K562 (cell line): ENCODE results near the gene MAP1A. TPM values are rescaled to one million over a fixed set of nuclear protein-coding genes. Genes with fewer than 3 reads are reported as not detected.
A peak's percentile ranks its signal among the peaks of the same experiment; 100 is the strongest.

ENCODE experiments used
- ATAC-seq: fragments of 200-7000 bp; cut with Tn5 transposase; 3 replicates; pipeline ENCODE4 v1.9.1; 2020; ENCODE audit warnings: moderate library complexity
- BruUV-seq: library from RNA; stranded (reverse); fragments of 400-500 nt; replicated peaks from 2 replicates; lab custom pipeline; 2021; lab: Mats Ljungman, UMichigan
- CTCF ChIA-PET: fragments of 300-600 bp; formaldehyde crosslinking; extraction: SDS; loops from one replicate; lab custom pipeline; 2021; ENCODE audit warnings: low intra/inter-chr PET ratio; lab: Yijun Ruan, JAX
- POLR2A ChIA-PET: fragments of 300-600, 350-650 bp; sonication (Branson Sonifier 250); formaldehyde crosslinking; extraction: SDS; loops from one replicate; lab custom pipeline; 2021; ENCODE audit warnings: antibody characterized with exemption, inconsistent platforms; lab: Yijun Ruan, JAX
- DNase-seq, 4 experiments: peaks; one replicate each; pipeline versions ENCODE4 v3.0.0 to v3.0.0-alpha.2; 2011 to 2018; ENCODE audit warnings: low spot score in 3 of 4, mixed read lengths in 3 of 4; ENCODE audit errors: extremely low read depth in 1 of 4
- FAIRE-seq: peaks from 2 replicates; lab custom pipeline; 2011; peaks lifted over from hg19 to GRCh38; lab: Jason Lieb, UNC
- H2AFZ ChIP-seq: 2 replicates; pipeline ENCODE4 v1.6.0; 2011; ENCODE audit warnings: low read depth, low read length, control low read depth, inconsistent platforms
- H3K27ac ChIP-seq: fragments of 200-600 bp; 3 replicates; pipeline ENCODE4 v1.8.0; 2011; ENCODE audit warnings: low read depth, mild to moderate bottlenecking, control low read depth, inconsistent platforms, low read length, moderate library complexity, mixed read lengths; ENCODE audit errors: extremely low read depth
- H3K27me3 ChIP-seq, 2 experiments: fragments of 300-600 bp in 1 of 2; 2 replicates in 1 of 2; 3 replicates in 1 of 2; pipeline versions ENCODE4 v1.6.0 to v1.8.0; 2011; ENCODE audit warnings: inconsistent platforms in 2 of 2, low read length in 2 of 2, mild to moderate bottlenecking in 1 of 2, mixed read lengths in 1 of 2, moderate library complexity in 1 of 2; ENCODE audit not compliant: control insufficient read depth in 2 of 2, insufficient read depth in 2 of 2
- H3K36me3 ChIP-seq: fragments of 300-600 bp; 3 replicates; pipeline ENCODE4 v1.8.0; 2011; ENCODE audit warnings: mild to moderate bottlenecking, low read length, inconsistent platforms; ENCODE audit not compliant: control insufficient read depth, insufficient read depth
- H3K4me1 ChIP-seq, 2 experiments: fragments of 200-600 bp in 1 of 2; replicated peaks in 1 of 2; 2 replicates in 1 of 2; 3 replicates in 1 of 2; pipeline versions ENCODE4 v1.5.1 to v1.8.0; 2011; ENCODE audit warnings: inconsistent platforms in 2 of 2, low read length in 2 of 2, mild to moderate bottlenecking in 1 of 2, mixed read lengths in 1 of 2, moderate library complexity in 1 of 2; ENCODE audit not compliant: control insufficient read depth in 2 of 2, insufficient read depth in 2 of 2
- H3K4me2 ChIP-seq: 2 replicates; pipeline ENCODE4 v1.6.1; 2011; ENCODE audit warnings: low read length, control low read depth, inconsistent platforms, mixed read lengths; ENCODE audit not compliant: insufficient read depth
- H3K4me3 ChIP-seq: fragments of 200-600 bp; sonication (generic), shearing (Covaris generic); 2 replicates; pipeline ENCODE4 v1.5.1; 2016; ENCODE audit warnings: control low read depth, inconsistent platforms
- H3K79me2 ChIP-seq: fragments of 200-600 bp; 3 replicates; pipeline ENCODE4 v1.8.0; 2011; ENCODE audit warnings: low read length, inconsistent platforms; ENCODE audit not compliant: control insufficient read depth, insufficient read depth
- H3K9ac ChIP-seq, 2 experiments: 2 replicates each; pipeline versions ENCODE4 v1.6.0 to v1.6.1; 2011; ENCODE audit warnings: low read depth in 2 of 2, low read length in 2 of 2, control low read depth in 1 of 2, inconsistent platforms in 1 of 2, mild to moderate bottlenecking in 1 of 2, mixed read lengths in 1 of 2; ENCODE audit not compliant: insufficient read depth in 1 of 2
- H3K9me1 ChIP-seq: one replicate; pipeline ENCODE4 v1.6.0; 2011; ENCODE audit warnings: inconsistent platforms, mild to moderate bottlenecking, low read length, moderate library complexity; ENCODE audit not compliant: control insufficient read depth, insufficient read depth
- H3K9me3 ChIP-seq: replicated peaks from 2 replicates; pipeline ENCODE4 v1.5.1; 2011; ENCODE audit warnings: low read depth, low read length, inconsistent platforms; ENCODE audit not compliant: control insufficient read depth, insufficient read depth
- H4K20me1 ChIP-seq: replicated peaks from 2 replicates; pipeline ENCODE4 v1.6.1; 2011; ENCODE audit warnings: low read length, inconsistent platforms, mixed read lengths; ENCODE audit not compliant: control insufficient read depth, insufficient read depth
- BCLAF1 ChIP-seq, 2 experiments: fragments of 450-650 bp in 1 of 2; IDR thresholded peaks; 2 replicates each; pipeline ENCODE4 v1.6.1; 2011 to 2017; ENCODE audit warnings: low read depth in 2 of 2, antibody characterized with exemption in 1 of 2, borderline replicate concordance in 1 of 2, low read length in 1 of 2, mild to moderate bottlenecking in 1 of 2, mixed read lengths in 1 of 2; ENCODE audit not compliant: control insufficient read depth in 1 of 2
- CBX5 ChIP-seq: IDR thresholded peaks from 2 replicates; pipeline ENCODE4 v1.6.1; 2014; ENCODE audit warnings: low read depth, borderline replicate concordance
- DACH1 ChIP-seq: fragments of 450-650 bp; IDR thresholded peaks from 2 replicates; pipeline ENCODE4 v1.6.1; 2018; ENCODE audit not compliant: partially characterized antibody
- DEAF1 ChIP-seq: fragments of 450-650 bp; formaldehyde crosslinking; IDR thresholded peaks from 2 replicates; pipeline ENCODE4 v1.4.0; 2020; ENCODE audit warnings: mild to moderate bottlenecking, moderate library complexity
- E2F1 ChIP-seq: sonication (generic); formaldehyde crosslinking; IDR thresholded peaks from 2 replicates; pipeline ENCODE4 v1.8.1; 2023; ENCODE audit warnings: mild to moderate bottlenecking, missing genetic modification reagents, moderate library complexity
- ETV1 ChIP-seq: fragments of 450-650 bp; conservative IDR thresholded peaks from 2 replicates; pipeline ENCODE4 v1.6.1; 2016; ENCODE audit warnings: missing genetic modification characterization, control low read depth, low read depth, missing compliant biosample characterization
- GABPB1 ChIP-seq: sonication (generic); formaldehyde crosslinking; IDR thresholded peaks from 2 replicates; pipeline ENCODE4 v1.8.0; 2022; ENCODE audit warnings: mild to moderate bottlenecking, missing genetic modification reagents
- HNRNPLL ChIP-seq: fragments of 200-400 bp; formaldehyde crosslinking; IDR thresholded peaks from 2 replicates; pipeline ENCODE4 v1.6.1; 2017; ENCODE audit warnings: low read length, low read depth, mild to moderate bottlenecking; ENCODE audit not compliant: poor library complexity, severe bottlenecking
- JUNB ChIP-seq: fragments of 450-650 bp; formaldehyde crosslinking; conservative IDR thresholded peaks from 2 replicates; pipeline ENCODE4 v1.4.0; 2020; ENCODE audit warnings: mild to moderate bottlenecking
- KDM1A ChIP-seq, 2 experiments: fragments of 450-650 bp; IDR thresholded peaks; 2 replicates each; pipeline ENCODE4 v1.6.1; 2016; ENCODE audit warnings: mild to moderate bottlenecking in 2 of 2
- KDM4B ChIP-seq, 2 experiments: fragments of 450-650 bp in 1 of 2; sonication (generic) in 1 of 2; IDR thresholded peaks; 2 replicates each; pipeline ENCODE4 v1.6.1; 2016 to 2017; ENCODE audit warnings: borderline replicate concordance in 2 of 2, antibody characterized with exemption in 1 of 2, low read depth in 1 of 2, mild to moderate bottlenecking in 1 of 2
- RCOR1 ChIP-seq, 2 experiments: IDR thresholded peaks; 2 replicates each; pipeline ENCODE4 v1.6.1; 2012; ENCODE audit warnings: low read depth in 2 of 2, low read length in 2 of 2, borderline replicate concordance in 1 of 2, improper control_type of control experiment in 1 of 2
- SNRNP70 ChIP-seq: fragments of 200-400 bp; formaldehyde crosslinking; optimal IDR thresholded peaks from 2 replicates; pipeline ENCODE3; 2017; ENCODE audit warnings: low read depth, low read length
- ZNF316 ChIP-seq: fragments of 450-650 bp; IDR thresholded peaks from 2 replicates; pipeline ENCODE4 v1.6.1; 2016
- WGBS: fragments of 100-300 bp; shearing (Covaris generic); methylation state at CpG from one replicate; pipeline ENCODE4 v1.1.6; 2016; ENCODE audit warnings: low coverage, mixed read lengths; ENCODE audit not compliant: insufficient coverage; ENCODE audit errors: missing lambda C conversion rate; 5-methylcytosine and 5-hydroxymethylcytosine counted together
- in situ Hi-C: fragments of 300-500 bp; cut with MboI; formaldehyde crosslinking; loops from 4 replicates; pipeline ENCODE4 v1.15.0; 2018; ENCODE audit warnings: inconsistent platforms, mixed read lengths
- intact Hi-C: fragments of 100-400 bp; cut with micrococcal nuclease; formaldehyde crosslinking; loops from 2 replicates; pipeline ENCODE4 v1.14.2; 2022
- polyA plus RNA-seq, 8 experiments: library from polyadenylated mRNA; depleted of rRNA in 4 of 8; stranded (reverse) in 5 of 8; unstranded in 3 of 8; fragments of >200 nt; fragmentation: Nextera tagmentation in 2 of 8; fragmentation: Illumina TruSeq in 1 of 8; extraction: Ambion mirVana in 2 of 8; extraction: Trizol in 1 of 8; gene quantifications; 2 replicates each; pipeline versions ENCODE4 v1.2.1 to v1.2.3, GENCODE V29; 2011 to 2014; ENCODE audit warnings: inconsistent platforms in 1 of 8, missing spikeins in 1 of 8
- total RNA-seq, 7 experiments: library from RNA; depleted of rRNA in 6 of 7; stranded (reverse); fragments of >200 nt in 6 of 7; fragmentation: Illumina TruSeq in 2 of 7; extraction: Trizol in 2 of 7; gene quantifications; 2 replicates each; pipeline versions ENCODE4 v1.2.1 to v1.2.3, GENCODE V29; 2011 to 2021; ENCODE audit warnings: low replicate concordance in 1 of 7

MAP1A gene
- total and polyA plus RNA-seq, 9 of the 15 experiments (the other 6 are each of a cell fraction or from before 2014, with no cell fraction given): 2.0 to 20.3 (median 7.3) TPM

- DNase-seq (peak; percentile 96), FAIRE-seq (peak; percentile 98), ATAC-seq (peak; percentile 100)
- Histone ChIP-seq H3K4me3 (peak within 1 kb of the TSS; percentile 77), H3K4me2 (peak within 1 kb of the TSS; percentile 97), H3K9me1 (no peaks in the 10 kb centered on the region), H3K27ac (peak within 1 kb of the TSS; percentile 80), H3K9me3 (no peaks in the 10 kb centered on the region), H3K27me3 (no peaks in the 10 kb centered on the region), H3K79me2 (0 out of 3 replicates have a peak, but pooled peaks cover 10% of the 10 kb centered on the region), H2AFZ (peak within 1 kb of the TSS; percentile 98), H3K9ac (peak within 1 kb of the TSS; percentile 60 to 91), H3K36me3 (peaks cover 29% of the 10 kb centered on the region; the same call in 2 of the 3 replicates), H3K4me1 (peaks cover 3 to 11% of the 10 kb centered on the region in 2 experiments; a peak in 3 of 5 replicates), H4K20me1 (no peaks in the 10 kb centered on the region)
- no TSS peak for BruUV-seq
- under 1% methylated on average over 48 of the region's 54 CpGs for WGBS
- ChIA-PET POLR2A (interaction anchor here (0.6 to 1.9 kb wide), 8 partner anchors 8 to 1496 kb away, joined by 3 to 8 read pairs (median 5); partner anchors contain the start of gene MAP1A), CTCF (no interaction called here)
- intact Hi-C loops (no loop called here), in situ Hi-C loops (no loop called here)
- TF ChIP-seq RCOR1 (IDR thresholded peaks at IDR 0.05; ENCODE audit: borderline replicate concordance in 1 of 2, low read depth in 2 of 2, low read length in 2 of 2) (peak in 1 of 2 experiments; percentile 5; a peak in 1 of 4 replicates), BCLAF1 (IDR thresholded peaks at IDR 0.05; ENCODE audit: borderline replicate concordance in 1 of 2, control insufficient read depth in 1 of 2, low read depth in 2 of 2, low read length in 1 of 2) (no peak), GABPB1 (peak; percentile 52; the same call in 1 of the 2 replicates), SNRNP70 (no peak), ETV1 (tag) (no peak), CBX5 (no peak), ZNF316 (no peak), HNRNPLL (peak; percentile 60), DACH1 (no peak), E2F1 (no peak), DEAF1 (CRISPR knock-in tag) (no peak), KDM1A (IDR thresholded peaks at IDR 0.05) (peak in 1 of 2 experiments; percentile 57; a peak in 1 of 4 replicates), KDM4B (IDR thresholded peaks at IDR 0.05; ENCODE audit: borderline replicate concordance in 2 of 2, low read depth in 1 of 2) (no peak), JUNB (CRISPR knock-in tag) (no peak)
Measured at GRCh38 chr15:43492673-43493601, 24.5 kb upstream of the MAP1A start, which contains the start of gene TP53BP1. Gene TP53BP1, minus strand, starts transcription at chr15:43493156. Its CDS starts 113 bp downstream, at chr15:43493043.
